H1 (cell line): ENCODE data around the gene CLRN1.

Source experiments
- GTF2F1 ChIP-seq: IDR thresholded peaks from 2 replicates; pipeline ENCODE4 v1.6.1; 2012; ENCODE audit warnings: low read depth, low read length, improper control_type of control experiment, borderline replicate concordance
- TAF1 ChIP-seq: IDR thresholded peaks from 2 replicates; pipeline ENCODE4 v1.6.1; 2011; ENCODE audit warnings: mild to moderate bottlenecking, low read depth, low read length
- TF ChIP-seq, protein P1 (sequence below), 3 experiments: IDR thresholded peaks; 1 replicate in 2 of 3; 2 replicates in 1 of 3; pipeline versions ENCODE4 v1.5.1 to v1.6.1; 2011; ENCODE audit warnings: low read length in 3 of 3, mild to moderate bottlenecking in 3 of 3, inconsistent platforms in 2 of 3, low read depth in 1 of 3, moderate library complexity in 1 of 3; ENCODE audit not compliant: insufficient read depth in 1 of 3; ENCODE audit errors: control extremely low read depth in 1 of 3

DNA sequence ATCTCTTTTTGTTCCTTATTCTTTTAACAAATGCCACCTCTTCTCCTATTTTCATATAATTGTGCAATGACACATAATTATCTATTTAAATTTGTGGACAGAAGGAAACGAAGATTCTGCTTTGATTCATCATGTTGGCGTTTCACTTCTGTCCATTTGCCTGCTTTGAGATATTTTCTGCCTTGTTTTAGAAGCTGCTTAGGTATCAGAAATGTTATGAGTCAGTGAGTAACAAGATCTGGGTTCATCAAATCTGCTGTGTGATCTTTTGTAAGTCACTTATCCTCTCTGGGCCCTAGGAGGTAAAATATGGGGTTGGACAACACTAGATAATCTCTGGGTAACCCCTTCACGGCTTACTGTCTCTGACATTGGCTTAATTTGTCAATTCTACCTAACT, 60.0 kb downstream of the CLRN1 start:
- no peak for TF ChIP-seq GTF2F1
- TF ChIP-seq, protein P1, sequence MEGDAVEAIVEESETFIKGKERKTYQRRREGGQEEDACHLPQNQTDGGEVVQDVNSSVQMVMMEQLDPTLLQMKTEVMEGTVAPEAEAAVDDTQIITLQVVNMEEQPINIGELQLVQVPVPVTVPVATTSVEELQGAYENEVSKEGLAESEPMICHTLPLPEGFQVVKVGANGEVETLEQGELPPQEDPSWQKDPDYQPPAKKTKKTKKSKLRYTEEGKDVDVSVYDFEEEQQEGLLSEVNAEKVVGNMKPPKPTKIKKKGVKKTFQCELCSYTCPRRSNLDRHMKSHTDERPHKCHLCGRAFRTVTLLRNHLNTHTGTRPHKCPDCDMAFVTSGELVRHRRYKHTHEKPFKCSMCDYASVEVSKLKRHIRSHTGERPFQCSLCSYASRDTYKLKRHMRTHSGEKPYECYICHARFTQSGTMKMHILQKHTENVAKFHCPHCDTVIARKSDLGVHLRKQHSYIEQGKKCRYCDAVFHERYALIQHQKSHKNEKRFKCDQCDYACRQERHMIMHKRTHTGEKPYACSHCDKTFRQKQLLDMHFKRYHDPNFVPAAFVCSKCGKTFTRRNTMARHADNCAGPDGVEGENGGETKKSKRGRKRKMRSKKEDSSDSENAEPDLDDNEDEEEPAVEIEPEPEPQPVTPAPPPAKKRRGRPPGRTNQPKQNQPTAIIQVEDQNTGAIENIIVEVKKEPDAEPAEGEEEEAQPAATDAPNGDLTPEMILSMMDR (IDR thresholded peaks at IDR 0.05; ENCODE audit: control extremely low read depth in 1 of 3, insufficient read depth in 1 of 3, low read depth in 1 of 3, low read length in 3 of 3) = no peak
- TF ChIP-seq TAF1 = no peak
